GM23338 (cell line): ENCODE measurements around the gene CYP20A1. TPM values are rescaled to one million over a fixed set of nuclear protein-coding genes. Genes with fewer than 3 reads are reported as not detected.

ENCODE experiments used
- ATAC-seq: fragments of 200-7000 bp; cut with Tn5 transposase; 3 replicates; pipeline ENCODE4 v1.9.1; 2020
- DNase-seq: peaks from one replicate; pipeline ENCODE4 v3.0.0-alpha.2; 2015; ENCODE audit warnings: low spot score
- H2AFZ ChIP-seq: fragments of 200-600 bp; sonication (generic); 2 replicates; pipeline ENCODE4 v1.8.0; 2016; ENCODE audit warnings: antibody characterized with exemption, mild to moderate bottlenecking, moderate library complexity
- H3F3A ChIP-seq: fragments of 200-600 bp; sonication (generic); replicated peaks from 2 replicates; pipeline ENCODE4 v1.8.0; 2017; ENCODE audit warnings: antibody characterized with exemption, mixed run types, low read depth
- H3K27ac ChIP-seq: fragments of 200-600 bp; sonication (generic); 2 replicates; pipeline ENCODE4 v1.6.1; 2016; ENCODE audit warnings: low read depth
- H3K27me3 ChIP-seq: fragments of 200-600 bp; sonication (generic); 2 replicates; pipeline ENCODE4 v1.8.0; 2016; ENCODE audit warnings: mild to moderate bottlenecking, mixed run types, moderate library complexity; ENCODE audit not compliant: insufficient read depth
- H3K36me3 ChIP-seq: fragments of 200-600 bp; sonication (generic); 2 replicates; pipeline ENCODE4 v1.8.0; 2016; ENCODE audit warnings: mild to moderate bottlenecking; ENCODE audit not compliant: insufficient read depth
- H3K4me1 ChIP-seq: fragments of 200-600 bp; sonication (generic); 2 replicates; pipeline ENCODE4 v1.8.0; 2016; ENCODE audit warnings: mild to moderate bottlenecking, moderate library complexity; ENCODE audit not compliant: insufficient read depth
- H3K4me2 ChIP-seq: fragments of 200-600 bp; sonication (generic); 2 replicates; pipeline ENCODE4 v1.7.1; 2017; ENCODE audit warnings: mixed run types
- H3K4me3 ChIP-seq: fragments of 200-600 bp; sonication (generic); 2 replicates; pipeline ENCODE4 v1.6.1; 2016; ENCODE audit warnings: mixed run types
- H3K79me2 ChIP-seq: fragments of 200-600 bp; sonication (generic); replicated peaks from 2 replicates; pipeline ENCODE4 v1.8.0; 2017; ENCODE audit warnings: mild to moderate bottlenecking; ENCODE audit not compliant: insufficient read depth
- H3K9me2 ChIP-seq: fragments of 200-600 bp; sonication (generic); 2 replicates; pipeline ENCODE4 v1.8.0; 2017; ENCODE audit not compliant: insufficient read depth
- H4K20me1 ChIP-seq: fragments of 200-600 bp; sonication (generic); replicated peaks from 2 replicates; pipeline ENCODE4 v1.8.0; 2017; ENCODE audit warnings: mild to moderate bottlenecking; ENCODE audit not compliant: insufficient read depth
- H3K27ac Mint-ChIP-seq: 2 replicates; pipeline ENCODE4 v1.8.0; 2020; ENCODE audit warnings: inconsistent platforms, mild to moderate bottlenecking, moderate library complexity, mixed read lengths
- H3K27me3 Mint-ChIP-seq: 3 replicates; pipeline ENCODE4 v1.8.0; 2022; ENCODE audit warnings: low read depth, mild to moderate bottlenecking, moderate library complexity, mixed read lengths, inconsistent platforms; ENCODE audit not compliant: insufficient read depth, poor library complexity
- H3K36me3 Mint-ChIP-seq: 3 replicates; pipeline ENCODE4 v1.8.0; 2021; ENCODE audit warnings: low read depth, mild to moderate bottlenecking, inconsistent platforms, moderate library complexity, mixed read lengths
- H3K4me1 Mint-ChIP-seq: 3 replicates; pipeline ENCODE4 v1.8.0; 2020; ENCODE audit warnings: mild to moderate bottlenecking, inconsistent platforms, mixed read lengths
- H3K4me3 Mint-ChIP-seq: 3 replicates; pipeline ENCODE4 v1.8.0; 2021; ENCODE audit warnings: moderate library complexity, mild to moderate bottlenecking, inconsistent platforms, mixed read lengths
- H3K9me3 Mint-ChIP-seq: 3 replicates; pipeline ENCODE4 v1.8.0; 2020; ENCODE audit warnings: moderate library complexity, mild to moderate bottlenecking, inconsistent platforms, mixed read lengths
- CREB1 ChIP-seq: fragments of 250-450 bp; sonication (Bioruptor Pico); IDR thresholded peaks from 2 replicates; pipeline ENCODE4 v1.5.0; 2020; ENCODE audit warnings: low read depth, mild to moderate bottlenecking, moderate library complexity
- ETS1 ChIP-seq: IDR thresholded peaks from 2 replicates; pipeline ENCODE4 v1.6.1; 2016; ENCODE audit warnings: antibody characterized with exemption
- NANOG ChIP-seq: IDR thresholded peaks from 2 replicates; pipeline ENCODE4 v1.6.1; 2016; ENCODE audit warnings: antibody characterized with exemption, borderline replicate concordance
- POLR2AphosphoS5 ChIP-seq: IDR thresholded peaks from 2 replicates; pipeline ENCODE4 v1.6.1; 2016; ENCODE audit warnings: antibody characterized with exemption, low read depth
- ZNF114 ChIP-seq: fragments of 250-450 bp; sonication (Bioruptor Pico); IDR thresholded peaks from 2 replicates; pipeline ENCODE4 v1.5.0; 2020; ENCODE audit warnings: mild to moderate bottlenecking, moderate library complexity
- ZNF462 ChIP-seq: fragments of 250-450 bp; sonication (Bioruptor Pico); IDR thresholded peaks from 2 replicates; pipeline ENCODE4 v1.5.0; 2020; ENCODE audit warnings: mild to moderate bottlenecking, moderate library complexity
- polyA plus RNA-seq: library from polyadenylated mRNA; unstranded; fragments of >200 nt; fragmentation: Nextera tagmentation; extraction: Ambion mirVana; gene quantifications from 2 replicates; pipeline ENCODE4 v1.2.1, GENCODE V29; 2016
- total RNA-seq: library from RNA; depleted of rRNA; stranded (reverse); fragments of >200 nt; shearing (Covaris generic); gene quantifications from 2 replicates; pipeline ENCODE4 v1.2.3, GENCODE V29; 2014

CYP20A1 gene
- total and polyA plus RNA-seq, 2 experiments from 2014 or later, result 17.0 to 21.0 TPM

GRCh38 chr2:203344667-203345066 lies 105.8 kb downstream of the CYP20A1 start (continued):
- no peak for TF ChIP-seq ETS1

GRCh38 chr2:203346612-203347011 lies 107.8 kb downstream of the CYP20A1 start:
- Histone ChIP-seq H3K36me3 (no peaks in the 10 kb centered on the region), H3F3A (no peaks in the 10 kb centered on the region; the same call in 1 of the 2 replicates), H3K4me3 (no peak overlapping the region), H3K4me2 (no peak overlapping the region), H2AFZ (no peak overlapping the region), H3K79me2 (peaks cover 96% of the 10 kb centered on the region), H3K27ac (no peak overlapping the region; the same call in 1 of the 2 replicates), H4K20me1 (peaks cover 42% of the 10 kb centered on the region), H3K27me3 (no peaks in the 10 kb centered on the region), H3K9me2 (no peaks in the 10 kb centered on the region), H3K4me1 (no peaks in the 10 kb centered on the region)
- Mint-ChIP-seq H3K4me3 (no peak overlapping the region), H3K9me3 (no peaks in the 10 kb centered on the region), H3K4me1 (peaks cover 11% of the 10 kb centered on the region), H3K27ac (no peak overlapping the region), H3K27me3 (no peaks in the 10 kb centered on the region), H3K36me3 (peaks cover 29% of the 10 kb centered on the region)
- no peak for TF ChIP-seq ETS1
- DNase-seq (no peak), ATAC-seq (no peak)

GRCh38 chr2:203347375-203347774 lies 108.6 kb downstream of the CYP20A1 start:
- no peak overlapping the region for H3K4me3 ChIP-seq
- no peak overlapping the region for H2AFZ ChIP-seq
- H3K27me3 ChIP-seq, result no peaks in the 10 kb centered on the region
- no peaks in the 10 kb centered on the region for H3K27me3 Mint-ChIP-seq
- H4K20me1 ChIP-seq, result peaks cover 45% of the 10 kb centered on the region
- no peak overlapping the region for H3K4me3 Mint-ChIP-seq
- H3F3A ChIP-seq, result no peaks in the 10 kb centered on the region; the same call in 1 of the 2 replicates
- no peak overlapping the region for H3K4me2 ChIP-seq
- H3K27ac ChIP-seq, result no peak overlapping the region
- peaks cover 11% of the 10 kb centered on the region for H3K4me1 Mint-ChIP-seq
- H3K4me1 ChIP-seq, result no peaks in the 10 kb centered on the region
- H3K9me2 ChIP-seq, result no peaks in the 10 kb centered on the region
- peaks cover 97% of the 10 kb centered on the region for H3K79me2 ChIP-seq
- ATAC-seq (no peak), DNase-seq (no peak)
- peaks cover 26% of the 10 kb centered on the region for H3K36me3 Mint-ChIP-seq
- H3K27ac Mint-ChIP-seq, result no peak overlapping the region
- H3K9me3 Mint-ChIP-seq, result no peaks in the 10 kb centered on the region
- TF ChIP-seq POLR2AphosphoS5 (no peak), ZNF114 (CRISPR knock-in tag) (no peak)
- H3K36me3 ChIP-seq, result no peaks in the 10 kb centered on the region

GRCh38 chr2:203352604-203353255 lies 113.9 kb downstream of the CYP20A1 start:
- Histone ChIP-seq H3K27me3 (no peaks in the 10 kb centered on the region), H3K4me2 (no peak overlapping the region), H3K9me2 (no peaks in the 10 kb centered on the region), H4K20me1 (peaks cover 42% of the 10 kb centered on the region), H3K27ac (no peak overlapping the region), H3F3A (no peaks in the 10 kb centered on the region; the same call in 1 of the 2 replicates), H3K4me3 (no peak overlapping the region), H2AFZ (no peak overlapping the region), H3K4me1 (no peaks in the 10 kb centered on the region), H3K36me3 (no peaks in the 10 kb centered on the region), H3K79me2 (peaks cover 100% of the 10 kb centered on the region)
- Mint-ChIP-seq H3K9me3 (peaks cover 2% of the 10 kb centered on the region; the same call in 1 of the 3 replicates), H3K4me3 (no peak overlapping the region), H3K27ac (no peak overlapping the region), H3K36me3 (peaks cover 13% of the 10 kb centered on the region; the same call in 2 of the 3 replicates), H3K27me3 (no peaks in the 10 kb centered on the region), H3K4me1 (no peaks in the 10 kb centered on the region; the same call in 2 of the 3 replicates)
- ATAC-seq (no peak), DNase-seq (no peak)
- no peak for TF ChIP-seq NANOG
- no peak for TF ChIP-seq ZNF462 (CRISPR knock-in tag)
- TF ChIP-seq CREB1, result no peak
